ENCODE results near the gene PPP2R5C.

PPP2R5C gene

DNA sequence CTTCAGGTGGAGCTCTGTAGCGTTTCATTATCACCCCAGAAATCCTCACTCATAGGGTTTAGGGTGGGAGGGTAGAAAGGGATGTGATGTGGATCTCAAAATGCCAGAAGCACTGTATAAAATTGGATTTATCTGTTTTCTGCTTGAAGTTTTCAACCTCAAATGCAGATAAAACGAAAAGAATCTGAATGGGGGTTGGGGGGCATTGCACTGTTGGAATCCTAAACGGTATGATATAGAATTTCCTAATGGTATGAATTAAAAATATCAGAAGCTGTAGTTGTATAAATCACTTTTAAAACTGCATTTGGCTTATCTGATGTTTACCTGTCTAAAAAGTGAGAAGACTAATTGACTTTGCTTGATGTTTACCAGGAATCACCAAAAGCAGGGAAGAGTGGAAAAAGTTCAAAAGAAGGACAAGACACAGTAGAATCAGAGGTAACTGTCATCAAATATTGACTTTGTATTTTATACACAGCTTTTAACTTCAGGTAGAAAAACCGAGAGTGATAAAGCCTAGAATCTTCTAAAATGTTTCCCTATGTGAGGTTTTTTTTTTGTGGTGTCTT lies 1.1 kb downstream of the PPP2R5C start:
- peaks cover 11% of the 10 kb centered on the region for H3K4me1 ChIP-seq (ENCODE audit: control insufficient read depth, insufficient read depth, low read length)
- no peaks in the 10 kb centered on the region for H3K27me3 ChIP-seq (ENCODE audit: control insufficient read depth, insufficient read depth, low read length)
- H3K4me3 ChIP-seq (ENCODE audit: low read length): peak overlapping the region; percentile 15
- H3K9ac ChIP-seq (ENCODE audit: low read length): peak overlapping the region; percentile 72
- no peaks in the 10 kb centered on the region for H3K9me3 ChIP-seq (ENCODE audit: control insufficient read depth, low read length)
- H3K36me3 ChIP-seq (ENCODE audit: control insufficient read depth, insufficient read depth, low read length): no peaks in the 10 kb centered on the region

DNA sequence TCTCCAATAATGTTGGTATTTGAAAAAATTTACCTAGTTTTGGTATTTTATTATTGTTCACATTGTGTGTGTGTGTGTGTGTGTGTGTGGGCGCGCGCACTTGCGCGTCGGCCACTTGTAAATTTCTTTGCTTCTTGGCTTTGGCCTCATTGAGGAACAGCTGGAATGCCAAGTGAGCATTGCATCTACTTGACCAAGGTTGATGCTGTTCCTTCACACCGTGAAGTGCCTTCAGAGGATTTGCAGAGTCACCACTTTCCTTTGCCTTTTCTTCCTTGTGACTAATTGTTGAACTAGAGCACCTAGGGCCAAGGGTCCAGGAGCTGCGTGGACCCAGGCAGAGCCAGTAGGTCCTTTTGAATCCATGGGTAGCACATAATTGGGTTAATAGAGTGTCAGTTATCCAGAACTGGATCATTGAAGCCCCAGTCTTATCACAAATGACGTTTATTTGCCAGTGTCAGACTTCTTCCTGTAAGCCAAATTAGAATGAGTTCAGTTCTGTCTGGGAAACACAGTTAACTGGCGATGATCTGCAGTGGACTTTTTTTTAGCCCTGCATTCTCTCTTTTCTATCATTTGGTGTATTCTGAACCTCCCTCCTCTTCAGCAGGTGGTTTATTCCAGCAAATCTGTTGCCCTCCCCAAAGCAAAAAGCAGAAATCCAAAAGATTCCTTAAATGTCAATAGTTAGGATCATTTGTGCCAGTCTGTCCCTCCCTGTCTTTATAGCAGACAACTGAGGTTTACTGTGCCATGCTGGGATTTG lies 2.6 kb downstream of the PPP2R5C start:
- Histone ChIP-seq H3K27me3 (ENCODE audit: control insufficient read depth, insufficient read depth, low read length) (no peaks in the 10 kb centered on the region), H3K36me3 (ENCODE audit: control insufficient read depth, insufficient read depth, low read length) (no peaks in the 10 kb centered on the region), H3K4me3 (ENCODE audit: low read length) (no peak overlapping the region), H3K4me1 (ENCODE audit: control insufficient read depth, insufficient read depth, low read length) (peaks cover 11% of the 10 kb centered on the region), H3K9ac (ENCODE audit: low read length) (no peak overlapping the region), H3K9me3 (ENCODE audit: control insufficient read depth, low read length) (no peaks in the 10 kb centered on the region)

DNA sequence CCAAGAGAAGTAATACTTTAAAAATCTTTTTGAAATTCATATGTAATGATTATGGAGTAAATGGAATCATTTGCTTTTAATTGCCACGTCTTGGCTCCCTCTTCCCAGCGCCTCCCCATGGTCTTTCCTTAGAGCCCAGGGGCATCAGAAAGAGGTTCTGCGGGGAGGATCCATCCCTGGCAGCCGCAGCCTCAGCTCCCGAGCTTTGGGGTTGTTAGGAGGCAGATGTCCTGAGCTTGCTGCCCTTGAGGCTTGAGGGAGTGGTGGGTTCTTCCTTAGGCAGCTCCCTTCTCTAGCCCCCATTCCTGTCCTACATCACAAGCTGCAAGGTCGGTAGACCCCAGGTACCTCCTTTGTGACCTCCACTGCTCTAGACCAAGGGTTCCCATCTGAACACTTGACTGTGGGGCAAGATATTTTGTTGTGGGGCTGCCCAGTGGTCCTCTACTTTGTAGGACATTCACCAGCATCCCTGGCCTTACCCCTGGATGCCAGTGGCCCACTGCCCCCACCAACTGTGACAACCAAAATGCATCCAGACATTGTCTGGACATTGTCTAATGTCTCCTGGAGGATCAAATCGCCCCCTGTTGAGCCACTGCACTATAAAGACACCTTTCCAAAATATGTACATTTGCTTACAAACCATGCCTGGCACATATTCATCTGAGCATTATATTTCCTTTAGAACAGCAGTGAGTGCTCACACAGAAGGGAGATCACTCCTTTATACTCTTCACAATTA lies 6.3 kb downstream of the PPP2R5C start:
- no peaks in the 10 kb centered on the region for H3K9me3 ChIP-seq (ENCODE audit: control insufficient read depth, low read length)
- H3K9ac ChIP-seq (ENCODE audit: low read length): no peak overlapping the region
- H3K27me3 ChIP-seq (ENCODE audit: control insufficient read depth, insufficient read depth, low read length): no peaks in the 10 kb centered on the region
- H3K36me3 ChIP-seq (ENCODE audit: control insufficient read depth, insufficient read depth, low read length): no peaks in the 10 kb centered on the region
- H3K4me1 ChIP-seq (ENCODE audit: control insufficient read depth, insufficient read depth, low read length): peaks cover 5% of the 10 kb centered on the region
- no peak overlapping the region for H3K4me3 ChIP-seq (ENCODE audit: low read length)

DNA sequence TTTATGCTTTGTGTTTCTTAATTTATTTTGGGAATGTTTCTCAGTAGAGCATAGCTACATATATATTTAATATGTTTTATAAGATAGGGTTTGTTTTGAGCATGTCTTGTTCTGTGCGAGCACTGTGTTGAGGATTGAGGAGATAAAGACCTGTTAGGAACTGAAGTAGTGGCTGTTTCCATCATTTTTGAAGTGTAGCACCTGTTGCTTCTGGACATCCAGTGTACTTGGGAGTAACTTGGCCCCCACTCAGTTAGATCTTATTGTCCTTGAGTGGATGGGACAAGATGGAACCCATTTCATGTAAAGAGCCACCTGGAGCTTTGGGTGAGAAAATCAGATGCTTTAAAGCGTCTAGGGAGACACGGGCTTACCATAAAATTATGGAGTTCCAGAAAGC lies 8.7 kb downstream of the PPP2R5C start:
- Histone ChIP-seq H3K9me3 (ENCODE audit: control insufficient read depth, low read length) (no peaks in the 10 kb centered on the region), H3K9ac (ENCODE audit: low read length) (peak overlapping the region; percentile 7), H3K36me3 (ENCODE audit: control insufficient read depth, insufficient read depth, low read length) (no peaks in the 10 kb centered on the region), H3K4me3 (ENCODE audit: low read length) (no peak overlapping the region), H3K4me1 (ENCODE audit: control insufficient read depth, insufficient read depth, low read length) (peaks cover 1% of the 10 kb centered on the region), H3K27me3 (ENCODE audit: control insufficient read depth, insufficient read depth, low read length) (no peaks in the 10 kb centered on the region)

DNA sequence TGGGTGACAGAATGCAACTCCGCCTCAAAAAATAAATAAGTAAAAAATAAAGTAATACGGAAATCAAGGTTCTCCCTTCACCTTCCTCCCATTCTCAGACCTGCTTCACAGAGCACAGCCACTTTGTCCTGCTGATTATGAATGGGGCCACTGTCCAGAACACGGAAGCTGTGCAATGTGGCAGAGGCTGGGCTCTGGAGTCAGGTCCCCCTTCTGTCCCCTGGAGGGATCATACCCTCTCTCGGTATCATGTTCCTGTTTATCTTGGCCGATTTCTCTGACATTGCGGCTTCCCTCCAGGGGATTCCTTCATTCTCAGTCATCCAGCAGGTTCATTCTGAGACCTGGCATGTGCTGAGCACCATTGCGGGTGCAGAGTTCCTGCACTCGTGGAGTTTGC lies 11.3 kb downstream of the PPP2R5C start:
- H3K9ac ChIP-seq (ENCODE audit: low read length): no peak overlapping the region
- no peaks in the 10 kb centered on the region for H3K4me1 ChIP-seq (ENCODE audit: control insufficient read depth, insufficient read depth, low read length)
- no peaks in the 10 kb centered on the region for H3K36me3 ChIP-seq (ENCODE audit: control insufficient read depth, insufficient read depth, low read length)
- no peak overlapping the region for H3K4me3 ChIP-seq (ENCODE audit: low read length)
- no peaks in the 10 kb centered on the region for H3K9me3 ChIP-seq (ENCODE audit: control insufficient read depth, low read length)
- no peaks in the 10 kb centered on the region for H3K27me3 ChIP-seq (ENCODE audit: control insufficient read depth, insufficient read depth, low read length)

DNA sequence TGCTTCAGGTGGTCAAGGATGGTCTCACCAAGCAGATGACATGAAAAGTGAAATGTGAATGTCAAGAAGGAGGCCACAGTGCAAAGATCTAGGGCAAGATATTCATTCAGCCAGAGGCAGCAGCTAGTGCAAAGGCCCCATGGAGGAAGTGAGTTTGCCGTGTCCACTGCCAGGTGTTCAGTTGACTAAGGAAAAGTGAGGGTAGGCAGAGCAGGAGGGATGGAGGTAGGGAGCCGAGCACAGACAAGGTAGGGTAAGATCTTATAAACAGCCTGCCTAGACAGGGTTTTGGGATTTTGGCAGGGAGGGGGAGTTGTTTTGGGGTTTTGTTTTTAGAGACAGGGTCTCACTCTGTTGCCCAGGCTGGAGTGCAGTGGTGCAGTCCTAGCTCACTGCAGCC lies 11.9 kb downstream of the PPP2R5C start:
- H3K9me3 ChIP-seq (ENCODE audit: control insufficient read depth, low read length): no peaks in the 10 kb centered on the region
- H3K27me3 ChIP-seq (ENCODE audit: control insufficient read depth, insufficient read depth, low read length): no peaks in the 10 kb centered on the region
- H3K4me1 ChIP-seq (ENCODE audit: control insufficient read depth, insufficient read depth, low read length): no peaks in the 10 kb centered on the region
- H3K4me3 ChIP-seq (ENCODE audit: low read length): no peak overlapping the region
- H3K9ac ChIP-seq (ENCODE audit: low read length): no peak overlapping the region
- no peaks in the 10 kb centered on the region for H3K36me3 ChIP-seq (ENCODE audit: control insufficient read depth, insufficient read depth, low read length)

DNA sequence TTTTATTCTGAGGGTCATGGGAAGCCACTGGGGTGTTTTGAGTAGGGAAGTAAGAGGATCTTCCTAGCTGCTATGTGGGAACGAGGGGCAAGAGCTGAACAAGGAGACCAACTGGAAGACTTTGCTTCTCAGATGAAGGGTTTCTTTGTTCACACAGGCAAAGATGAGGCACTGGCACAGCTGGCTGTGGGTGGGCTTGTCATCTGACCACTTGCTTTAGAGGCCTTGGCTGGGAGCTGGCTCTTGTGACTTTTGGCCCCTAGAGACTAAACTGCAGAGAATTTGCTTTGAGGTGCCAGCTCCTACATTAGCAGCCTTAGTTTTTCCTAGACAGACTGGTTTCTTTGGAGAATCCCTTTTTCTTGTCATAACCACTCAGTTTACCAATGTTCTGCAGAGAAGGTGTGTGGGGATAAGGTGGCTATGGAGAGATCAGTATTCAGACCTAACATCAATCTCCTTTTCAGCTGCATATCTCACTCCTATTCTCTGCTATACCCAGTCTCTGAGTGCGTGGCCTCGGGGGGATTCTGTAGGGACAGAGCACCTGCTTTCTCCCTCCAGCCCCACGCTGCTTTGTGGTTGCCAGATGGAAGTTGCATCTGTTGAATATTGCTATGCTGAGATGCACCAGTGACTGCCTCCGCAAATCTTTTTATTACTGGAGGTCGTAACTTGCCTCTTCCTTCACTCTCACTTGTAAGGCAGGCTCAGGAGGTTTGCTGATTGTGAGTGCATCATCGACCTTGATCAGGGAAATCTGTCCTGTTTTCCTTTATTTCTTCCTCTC lies 12.7 kb downstream of the PPP2R5C start:
- Histone ChIP-seq H3K4me1 (ENCODE audit: control insufficient read depth, insufficient read depth, low read length) (no peaks in the 10 kb centered on the region), H3K36me3 (ENCODE audit: control insufficient read depth, insufficient read depth, low read length) (no peaks in the 10 kb centered on the region), H3K27me3 (ENCODE audit: control insufficient read depth, insufficient read depth, low read length) (no peaks in the 10 kb centered on the region), H3K9me3 (ENCODE audit: control insufficient read depth, low read length) (no peaks in the 10 kb centered on the region), H3K9ac (ENCODE audit: low read length) (no peak overlapping the region), H3K4me3 (ENCODE audit: low read length) (no peak overlapping the region)

DNA sequence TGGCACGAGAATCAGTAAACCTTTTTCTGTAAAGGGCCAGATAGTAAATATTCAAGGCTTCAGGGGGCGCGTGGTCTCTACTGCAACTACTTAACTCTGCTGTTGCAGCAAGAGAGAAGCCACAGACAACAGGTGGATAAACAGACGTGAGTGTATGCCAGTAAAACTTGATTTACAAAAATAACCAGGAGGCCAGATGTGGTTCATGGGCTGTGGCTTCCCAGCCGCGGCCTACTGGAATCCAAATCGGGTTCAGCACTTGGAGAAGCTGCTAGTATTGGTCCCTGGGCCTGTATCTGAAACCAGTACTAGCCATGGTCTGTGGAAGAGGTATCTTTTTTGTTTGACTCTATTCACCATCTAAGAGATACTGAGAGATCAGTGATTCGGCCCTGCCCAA lies 13.3 kb downstream of the PPP2R5C start:
- Histone ChIP-seq H3K4me1 (ENCODE audit: control insufficient read depth, insufficient read depth, low read length) (no peaks in the 10 kb centered on the region), H3K4me3 (ENCODE audit: low read length) (no peak overlapping the region), H3K27me3 (ENCODE audit: control insufficient read depth, insufficient read depth, low read length) (peaks cover 3% of the 10 kb centered on the region), H3K36me3 (ENCODE audit: control insufficient read depth, insufficient read depth, low read length) (no peaks in the 10 kb centered on the region), H3K9ac (ENCODE audit: low read length) (no peak overlapping the region), H3K9me3 (ENCODE audit: control insufficient read depth, low read length) (no peaks in the 10 kb centered on the region)

DNA sequence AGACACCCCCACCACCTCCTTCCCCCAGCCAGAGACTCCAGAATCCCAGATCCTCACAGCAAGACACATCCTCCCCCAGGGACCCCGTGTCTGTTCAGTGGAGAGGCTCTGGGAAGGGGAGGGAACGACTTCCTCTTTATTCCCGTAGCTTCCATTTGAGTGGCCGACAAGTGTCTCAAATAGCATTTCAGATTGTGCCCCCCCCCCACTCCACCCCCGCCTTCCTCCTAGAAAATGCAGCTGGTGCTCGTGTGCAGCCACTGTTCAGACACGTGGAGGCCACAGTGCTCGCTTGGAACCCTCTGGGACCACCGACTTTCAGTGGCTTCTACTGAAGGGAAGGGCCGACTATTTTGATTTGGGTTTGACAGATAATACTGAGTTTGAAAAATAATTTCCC lies 14.3 kb downstream of the PPP2R5C start:
- no peaks in the 10 kb centered on the region for H3K4me1 ChIP-seq (ENCODE audit: control insufficient read depth, insufficient read depth, low read length)
- no peaks in the 10 kb centered on the region for H3K9me3 ChIP-seq (ENCODE audit: control insufficient read depth, low read length)
- H3K27me3 ChIP-seq (ENCODE audit: control insufficient read depth, insufficient read depth, low read length): peaks cover 13% of the 10 kb centered on the region
- H3K36me3 ChIP-seq (ENCODE audit: control insufficient read depth, insufficient read depth, low read length): no peaks in the 10 kb centered on the region
- H3K9ac ChIP-seq (ENCODE audit: low read length): no peak overlapping the region
- no peak overlapping the region for H3K4me3 ChIP-seq (ENCODE audit: low read length)

DNA sequence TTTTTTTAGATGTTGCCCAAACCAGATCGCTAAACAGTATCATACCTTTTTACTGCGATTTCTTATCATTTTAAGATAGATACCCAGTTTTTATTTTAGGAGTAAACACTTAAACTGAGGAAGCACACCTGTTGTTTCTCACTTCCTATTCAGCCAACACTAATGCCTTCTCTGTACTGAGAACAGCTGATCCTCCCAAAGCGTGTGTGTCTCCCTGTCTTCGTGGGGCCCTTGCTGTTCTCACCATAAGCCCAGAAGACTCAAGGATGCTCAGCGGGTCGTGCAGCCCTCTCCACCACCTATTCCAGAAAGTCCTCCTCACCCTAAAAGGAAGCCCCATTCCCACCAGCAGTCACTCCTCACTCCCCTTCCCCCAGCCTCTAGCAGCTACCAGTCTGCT lies 14.8 kb downstream of the PPP2R5C start:
- Histone ChIP-seq H3K36me3 (ENCODE audit: control insufficient read depth, insufficient read depth, low read length) (no peaks in the 10 kb centered on the region), H3K9me3 (ENCODE audit: control insufficient read depth, low read length) (no peaks in the 10 kb centered on the region), H3K4me3 (ENCODE audit: low read length) (no peak overlapping the region), H3K4me1 (ENCODE audit: control insufficient read depth, insufficient read depth, low read length) (no peaks in the 10 kb centered on the region), H3K27me3 (ENCODE audit: control insufficient read depth, insufficient read depth, low read length) (peaks cover 17% of the 10 kb centered on the region), H3K9ac (ENCODE audit: low read length) (no peak overlapping the region)

DNA sequence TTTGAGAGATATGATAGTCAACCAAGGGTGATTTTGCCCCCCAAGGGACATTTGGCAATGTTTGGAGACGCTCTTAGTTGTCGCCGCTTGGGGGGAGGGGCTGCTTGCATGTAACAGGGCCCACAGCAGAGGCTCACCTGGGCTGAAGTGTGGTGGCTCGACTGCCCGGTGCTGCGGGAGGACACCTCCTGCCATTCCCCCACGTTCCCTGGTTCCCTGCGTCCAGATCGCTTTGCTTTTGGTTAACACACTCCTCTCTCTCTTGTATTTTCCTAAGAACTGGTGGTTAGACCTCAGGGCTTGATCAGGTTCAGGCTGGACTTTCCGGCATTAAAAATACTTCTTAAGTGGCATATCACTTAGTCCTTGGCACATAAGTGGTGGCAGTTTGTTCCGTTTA lies 18.9 kb downstream of the PPP2R5C start:
- Histone ChIP-seq H3K9me3 (ENCODE audit: control insufficient read depth, low read length) (no peaks in the 10 kb centered on the region), H3K4me3 (ENCODE audit: low read length) (no peak overlapping the region), H3K9ac (ENCODE audit: low read length) (no peak overlapping the region), H3K36me3 (ENCODE audit: control insufficient read depth, insufficient read depth, low read length) (no peaks in the 10 kb centered on the region), H3K4me1 (ENCODE audit: control insufficient read depth, insufficient read depth, low read length) (no peaks in the 10 kb centered on the region), H3K27me3 (ENCODE audit: control insufficient read depth, insufficient read depth, low read length) (peaks cover 17% of the 10 kb centered on the region)

DNA sequence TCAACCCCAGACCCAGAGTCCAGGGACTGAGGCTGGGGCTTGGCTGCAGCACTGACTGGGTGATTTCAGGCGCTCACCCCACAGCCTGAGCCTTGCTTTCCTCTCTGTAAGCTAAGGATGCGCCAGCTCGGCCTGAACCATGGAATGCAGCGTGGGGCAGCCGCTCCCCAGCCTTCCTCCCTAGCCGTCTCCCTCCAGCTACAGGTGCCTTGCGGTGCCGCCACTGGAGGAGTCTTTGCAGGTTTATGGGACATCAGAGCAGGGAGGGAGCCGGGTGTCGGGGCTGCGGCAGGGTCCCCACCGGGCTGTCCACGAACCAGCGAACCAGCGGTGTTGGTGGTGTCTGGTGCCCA lies 19.4 kb downstream of the PPP2R5C start:
- Histone ChIP-seq H3K36me3 (ENCODE audit: control insufficient read depth, insufficient read depth, low read length) (no peaks in the 10 kb centered on the region), H3K9me3 (ENCODE audit: control insufficient read depth, low read length) (no peaks in the 10 kb centered on the region), H3K4me1 (ENCODE audit: control insufficient read depth, insufficient read depth, low read length) (no peaks in the 10 kb centered on the region), H3K4me3 (ENCODE audit: low read length) (no peak overlapping the region), H3K9ac (ENCODE audit: low read length) (no peak overlapping the region), H3K27me3 (ENCODE audit: control insufficient read depth, insufficient read depth, low read length) (peaks cover 17% of the 10 kb centered on the region)

All from mucosa of stomach (tissue), 1 donor.